ENCODE measurements around the gene SEZ6L.

Gene SEZ6L

DNA sequence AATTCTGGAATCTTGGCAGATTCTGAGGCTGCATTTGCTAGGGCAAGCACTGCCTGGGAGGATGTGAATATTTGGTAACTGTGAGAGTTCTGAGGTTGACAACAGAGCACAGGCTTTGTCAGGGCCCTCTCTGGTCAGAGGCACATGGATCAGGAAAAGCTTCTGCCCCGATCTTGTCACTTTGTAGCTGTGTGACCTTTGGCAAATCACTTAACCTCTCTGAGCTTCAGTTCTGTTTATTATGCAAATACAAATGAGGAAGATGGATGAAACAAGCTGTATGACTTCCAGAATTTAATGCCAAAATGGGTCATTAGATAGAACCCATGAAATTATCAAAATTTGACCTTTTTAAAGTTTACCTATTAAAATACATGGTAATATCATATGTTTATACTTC lies 94.9 kb downstream of the SEZ6L start:
- H4K91ac ChIP-seq (ENCODE audit: low read depth, low read length, poor library complexity), result no peak overlapping the region
- H3K4ac ChIP-seq (ENCODE audit: low read length), result no peak overlapping the region
- H3K79me1 ChIP-seq (ENCODE audit: low read depth, low read length), result no peaks in the 10 kb centered on the region
- no peak overlapping the region for H2BK15ac ChIP-seq (ENCODE audit: low read length)
- no peak overlapping the region for H2BK5ac ChIP-seq (ENCODE audit: low read length)
- H3K9me3 ChIP-seq (replicated peaks in 1 of 2; ENCODE audit: control insufficient read depth in 2 of 2, insufficient read depth in 1 of 2, low read depth in 1 of 2, low read length in 2 of 2), result no peaks in the 10 kb centered on the region
- WGBS, 2 donors (ENCODE audit: extremely low coverage in 2 of 2, insufficient read length in 2 of 2, insufficient replicate concordance in 1 of 2), result no CpG with 5 or more reads among the region's 1 CpG
- peaks cover 0 to 6% (median 0%) of the 10 kb centered on the region in 3 experiments for H3K27me3 ChIP-seq (ENCODE audit: control insufficient read depth in 3 of 3, insufficient read depth in 3 of 3, low read depth in 1 of 3, low read length in 3 of 3)
- no peaks in the 10 kb centered on the region for H3K4me1 ChIP-seq (ENCODE audit: control insufficient read depth in 2 of 2, insufficient read depth in 1 of 2, low read depth in 1 of 2, low read length in 2 of 2)
- H2BK12ac ChIP-seq (ENCODE audit: low read length), result no peak overlapping the region
- H3K4me2 ChIP-seq (ENCODE audit: insufficient read depth, low read length, poor library complexity, severe bottlenecking), result no peak overlapping the region
- H2BK120ac ChIP-seq (ENCODE audit: low read depth, low read length), result no peak overlapping the region
- H3K36me3 ChIP-seq (replicated peaks in 1 of 2; ENCODE audit: control insufficient read depth in 2 of 2, insufficient read depth in 2 of 2, low read length in 2 of 2), result no peaks in the 10 kb centered on the region
- H2AK5ac ChIP-seq (ENCODE audit: low read depth, low read length), result no peak overlapping the region
- no peak overlapping the region for H3K4me3 ChIP-seq (ENCODE audit: low read length in 2 of 2)
- no peak overlapping the region for H3K18ac ChIP-seq (ENCODE audit: low read length)
- no peak overlapping the region for H3K9ac ChIP-seq (ENCODE audit: low read depth, low read length, poor library complexity)
- H2AFZ ChIP-seq (ENCODE audit: low read length), result no peak overlapping the region
- H3K23ac ChIP-seq (ENCODE audit: low read depth, low read length, poor library complexity), result no peak overlapping the region
- DNase-seq (ENCODE audit: low spot score), result no peak
- H3K27ac ChIP-seq (replicated peaks; ENCODE audit: low read length), result no peak overlapping the region
- H4K8ac ChIP-seq (ENCODE audit: low read depth, low read length), result no peak overlapping the region
- no peak overlapping the region for H3K14ac ChIP-seq (ENCODE audit: low read length)

DNA sequence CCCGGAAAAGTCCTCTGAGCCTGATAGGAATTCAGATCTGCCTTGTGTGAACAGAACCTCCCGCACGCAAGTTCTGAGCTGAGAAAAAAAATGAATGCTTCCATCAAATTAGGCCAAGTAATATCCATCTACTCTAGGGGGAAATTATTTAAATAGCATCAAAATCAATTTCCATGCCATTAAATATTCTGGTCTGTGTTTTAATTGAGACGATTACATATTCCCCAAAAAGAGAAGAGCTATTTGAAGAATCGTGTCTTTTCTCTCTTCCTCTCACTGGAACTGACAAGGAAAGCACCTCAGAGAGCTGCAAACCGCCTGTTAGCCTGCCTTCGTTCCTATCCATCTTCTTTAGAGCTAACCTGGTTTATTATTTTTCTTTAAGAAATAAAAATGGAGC lies 96.0 kb downstream of the SEZ6L start:
- H2AFZ ChIP-seq (ENCODE audit: low read length), result no peak overlapping the region
- no peak overlapping the region for H3K4me2 ChIP-seq (ENCODE audit: insufficient read depth, low read length, poor library complexity, severe bottlenecking)
- H3K4ac ChIP-seq (ENCODE audit: low read length), result no peak overlapping the region
- H3K27me3 ChIP-seq (ENCODE audit: control insufficient read depth in 3 of 3, insufficient read depth in 3 of 3, low read depth in 1 of 3, low read length in 3 of 3), result peaks cover 0 to 6% (median 0%) of the 10 kb centered on the region in 3 experiments
- no peak overlapping the region for H2AK5ac ChIP-seq (ENCODE audit: low read depth, low read length)
- H3K18ac ChIP-seq (ENCODE audit: low read length), result no peak overlapping the region
- no peaks in the 10 kb centered on the region for H3K79me1 ChIP-seq (ENCODE audit: low read depth, low read length)
- no peak for DNase-seq (ENCODE audit: low spot score)
- no peak overlapping the region for H3K4me3 ChIP-seq (ENCODE audit: low read length in 2 of 2)
- no peak overlapping the region for H3K14ac ChIP-seq (ENCODE audit: low read length)
- no peak overlapping the region for H2BK12ac ChIP-seq (ENCODE audit: low read length)
- H3K27ac ChIP-seq (replicated peaks; ENCODE audit: low read length), result no peak overlapping the region
- no peak overlapping the region for H4K8ac ChIP-seq (ENCODE audit: low read depth, low read length)
- H4K91ac ChIP-seq (ENCODE audit: low read depth, low read length, poor library complexity), result no peak overlapping the region
- no peak overlapping the region for H2BK15ac ChIP-seq (ENCODE audit: low read length)
- no peaks in the 10 kb centered on the region for H3K9me3 ChIP-seq (replicated peaks in 1 of 2; ENCODE audit: control insufficient read depth in 2 of 2, insufficient read depth in 1 of 2, low read depth in 1 of 2, low read length in 2 of 2)
- no CpG with 5 or more reads among the region's 7 CpGs for WGBS, 2 donors (ENCODE audit: extremely low coverage in 2 of 2, insufficient read length in 2 of 2, insufficient replicate concordance in 1 of 2)
- H3K23ac ChIP-seq (ENCODE audit: low read depth, low read length, poor library complexity), result no peak overlapping the region
- H3K36me3 ChIP-seq (replicated peaks in 1 of 2; ENCODE audit: control insufficient read depth in 2 of 2, insufficient read depth in 2 of 2, low read length in 2 of 2), result no peaks in the 10 kb centered on the region
- no peak overlapping the region for H2BK120ac ChIP-seq (ENCODE audit: low read depth, low read length)
- H3K9ac ChIP-seq (ENCODE audit: low read depth, low read length, poor library complexity), result no peak overlapping the region
- no peak overlapping the region for H2BK5ac ChIP-seq (ENCODE audit: low read length)
- H3K4me1 ChIP-seq (ENCODE audit: control insufficient read depth in 2 of 2, insufficient read depth in 1 of 2, low read depth in 1 of 2, low read length in 2 of 2), result no peaks in the 10 kb centered on the region

DNA sequence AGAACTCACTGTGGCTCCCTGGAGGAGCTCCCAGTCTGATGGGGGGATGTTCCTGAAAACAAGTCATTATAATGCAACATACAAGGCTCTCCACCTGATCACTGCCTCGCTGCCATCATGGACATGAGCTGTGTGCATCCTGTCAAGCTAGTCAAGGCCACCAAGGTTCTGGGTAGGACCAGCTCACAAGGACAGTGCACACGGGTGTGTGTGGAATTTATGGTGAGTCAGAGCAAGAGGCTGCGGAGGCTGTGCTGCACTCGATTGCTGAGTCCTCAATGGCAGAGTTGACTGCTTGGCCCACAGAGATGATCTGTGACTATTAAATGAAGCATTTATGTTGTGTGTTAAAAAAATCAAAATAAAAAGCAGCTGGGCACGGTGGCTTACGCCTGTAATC lies 96.6 kb downstream of the SEZ6L start:
- H2BK15ac ChIP-seq (ENCODE audit: low read length), result no peak overlapping the region
- H3K27me3 ChIP-seq (ENCODE audit: control insufficient read depth in 3 of 3, insufficient read depth in 3 of 3, low read depth in 1 of 3, low read length in 3 of 3), result peaks cover 0 to 6% (median 0%) of the 10 kb centered on the region in 3 experiments
- no CpG with 5 or more reads among the region's 6 CpGs for WGBS, 2 donors (ENCODE audit: extremely low coverage in 2 of 2, insufficient read length in 2 of 2, insufficient replicate concordance in 1 of 2)

DNA sequence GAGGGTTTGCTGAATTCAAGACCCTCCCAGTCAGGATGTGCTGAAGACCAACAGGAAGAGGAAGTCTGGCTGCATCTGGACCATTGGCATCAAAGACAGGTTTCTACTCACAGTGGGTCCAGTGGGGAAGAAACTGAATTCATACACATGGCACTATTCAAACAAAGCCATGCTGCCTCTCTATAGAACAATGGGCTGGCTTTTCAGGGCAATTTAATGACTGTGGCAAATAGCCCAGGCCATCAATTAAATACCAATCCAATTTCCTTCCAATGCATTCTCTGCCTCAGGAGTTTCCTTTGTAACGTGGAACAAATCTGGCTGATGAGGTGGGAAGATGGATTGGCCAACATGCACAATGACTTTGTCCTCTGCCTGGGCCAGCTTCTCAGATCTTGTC lies 98.6 kb downstream of the SEZ6L start:
- no peak for DNase-seq (ENCODE audit: low spot score)
- no peak overlapping the region for H2BK12ac ChIP-seq (ENCODE audit: low read length)
- no peak overlapping the region for H2BK15ac ChIP-seq (ENCODE audit: low read length)
- H3K4me3 ChIP-seq (ENCODE audit: low read length in 2 of 2), result no peak overlapping the region
- H3K79me1 ChIP-seq (ENCODE audit: low read depth, low read length), result no peaks in the 10 kb centered on the region
- no peak overlapping the region for H3K4me2 ChIP-seq (ENCODE audit: insufficient read depth, low read length, poor library complexity, severe bottlenecking)
- no peak overlapping the region for H3K14ac ChIP-seq (ENCODE audit: low read length)
- no peak overlapping the region for H2BK5ac ChIP-seq (ENCODE audit: low read length)
- peaks cover 0 to 2% (median 0%) of the 10 kb centered on the region in 3 experiments for H3K27me3 ChIP-seq (ENCODE audit: control insufficient read depth in 3 of 3, insufficient read depth in 3 of 3, low read depth in 1 of 3, low read length in 3 of 3)
- H3K9me3 ChIP-seq (replicated peaks in 1 of 2; ENCODE audit: control insufficient read depth in 2 of 2, insufficient read depth in 1 of 2, low read depth in 1 of 2, low read length in 2 of 2), result no peaks in the 10 kb centered on the region
- no peaks in the 10 kb centered on the region for H3K4me1 ChIP-seq (ENCODE audit: control insufficient read depth in 2 of 2, insufficient read depth in 1 of 2, low read depth in 1 of 2, low read length in 2 of 2)
- no peaks in the 10 kb centered on the region for H3K36me3 ChIP-seq (replicated peaks in 1 of 2; ENCODE audit: control insufficient read depth in 2 of 2, insufficient read depth in 2 of 2, low read length in 2 of 2)
- no peak overlapping the region for H3K4ac ChIP-seq (ENCODE audit: low read length)
- H2AFZ ChIP-seq (ENCODE audit: low read length), result no peak overlapping the region
- H3K18ac ChIP-seq (ENCODE audit: low read length), result no peak overlapping the region
- H2BK120ac ChIP-seq (ENCODE audit: low read depth, low read length), result no peak overlapping the region
- H3K9ac ChIP-seq (ENCODE audit: low read depth, low read length, poor library complexity), result no peak overlapping the region
- H4K8ac ChIP-seq (ENCODE audit: low read depth, low read length), result no peak overlapping the region
- no peak overlapping the region for H3K27ac ChIP-seq (replicated peaks; ENCODE audit: low read length)
- H4K91ac ChIP-seq (ENCODE audit: low read depth, low read length, poor library complexity), result no peak overlapping the region
- no peak overlapping the region for H3K23ac ChIP-seq (ENCODE audit: low read depth, low read length, poor library complexity)
- no CpG with 5 or more reads among the region's 1 CpG for WGBS, 2 donors (ENCODE audit: extremely low coverage in 2 of 2, insufficient read length in 2 of 2, insufficient replicate concordance in 1 of 2)
- no peak overlapping the region for H2AK5ac ChIP-seq (ENCODE audit: low read depth, low read length)

More for the DNA sequence above, 96.6 kb downstream of the SEZ6L start:
- no peak overlapping the region for H3K23ac ChIP-seq (ENCODE audit: low read depth, low read length, poor library complexity)
- H3K4me2 ChIP-seq (ENCODE audit: insufficient read depth, low read length, poor library complexity, severe bottlenecking), result no peak overlapping the region
- no peak overlapping the region for H4K91ac ChIP-seq (ENCODE audit: low read depth, low read length, poor library complexity)
- no peak overlapping the region for H4K8ac ChIP-seq (ENCODE audit: low read depth, low read length)
- no peak overlapping the region for H3K4ac ChIP-seq (ENCODE audit: low read length)
- H2AK5ac ChIP-seq (ENCODE audit: low read depth, low read length), result no peak overlapping the region
- no peak overlapping the region for H3K9ac ChIP-seq (ENCODE audit: low read depth, low read length, poor library complexity)
- no peak for DNase-seq (ENCODE audit: low spot score)
- H2BK5ac ChIP-seq (ENCODE audit: low read length), result no peak overlapping the region
- no peak overlapping the region for H2BK12ac ChIP-seq (ENCODE audit: low read length)
- no peak overlapping the region for H3K27ac ChIP-seq (replicated peaks; ENCODE audit: low read length)
- H3K79me1 ChIP-seq (ENCODE audit: low read depth, low read length), result no peaks in the 10 kb centered on the region
- H3K14ac ChIP-seq (ENCODE audit: low read length), result no peak overlapping the region
- H3K36me3 ChIP-seq (replicated peaks in 1 of 2; ENCODE audit: control insufficient read depth in 2 of 2, insufficient read depth in 2 of 2, low read length in 2 of 2), result no peaks in the 10 kb centered on the region
- H3K18ac ChIP-seq (ENCODE audit: low read length), result no peak overlapping the region
- no peak overlapping the region for H2BK120ac ChIP-seq (ENCODE audit: low read depth, low read length)
- H3K4me1 ChIP-seq (ENCODE audit: control insufficient read depth in 2 of 2, insufficient read depth in 1 of 2, low read depth in 1 of 2, low read length in 2 of 2), result no peaks in the 10 kb centered on the region
- H3K4me3 ChIP-seq (ENCODE audit: low read length in 2 of 2), result no peak overlapping the region
- H3K9me3 ChIP-seq (replicated peaks in 1 of 2; ENCODE audit: control insufficient read depth in 2 of 2, insufficient read depth in 1 of 2, low read depth in 1 of 2, low read length in 2 of 2), result no peaks in the 10 kb centered on the region
- H2AFZ ChIP-seq (ENCODE audit: low read length), result no peak overlapping the region

All from neuronal stem cell (in vitro differentiated cells).